CD1c-positive myeloid dendritic cell (primary cell): Measurements from ENCODE around the gene TBKBP1.

Experiments
- DNase-seq: peaks from one replicate; pipeline ENCODE4 v3.0.0-alpha.2; 2016; ENCODE audit errors: extremely low spot score

The TBKBP1 gene

GRCh38 chr17:47697906-47698711 is 4.1 kb downstream of the TBKBP1 start:
- no peak for DNase-seq

- peak; percentile 74 for DNase-seq
These were observed 5.0 kb downstream of the TBKBP1 start for GRCh38 chr17:47698749-47699535.

GRCh38 chr17:47699536-47699840 is 5.5 kb downstream of the TBKBP1 start:
- no peak for DNase-seq

- DNase-seq, result no peak
These were observed 6.8 kb downstream of the TBKBP1 start for GRCh38 chr17:47700471-47701449.

- no peak for DNase-seq
These were observed 7.6 kb downstream of the TBKBP1 start for GRCh38 chr17:47701608-47702007.

GRCh38 chr17:47702391-47702995 is 8.5 kb downstream of the TBKBP1 start:
- DNase-seq, result no peak

- DNase-seq, result peak; percentile 37
These were observed 9.2 kb downstream of the TBKBP1 start for GRCh38 chr17:47703191-47703591.

- DNase-seq, result no peak
These were observed 9.7 kb downstream of the TBKBP1 start for GRCh38 chr17:47703671-47704070.

GRCh38 chr17:47704116-47704515 is 10.2 kb downstream of the TBKBP1 start:
- DNase-seq, result peak; percentile 49

GRCh38 chr17:47704736-47705135 is 10.8 kb downstream of the TBKBP1 start:
- no peak for DNase-seq

- no peak for DNase-seq
These were observed 11.9 kb downstream of the TBKBP1 start for GRCh38 chr17:47705536-47706530.

GRCh38 chr17:47707056-47707804 is 13.3 kb downstream of the TBKBP1 start:
- no peak for DNase-seq

GRCh38 chr17:47707884-47708283 is 13.9 kb downstream of the TBKBP1 start:
- no peak for DNase-seq

- DNase-seq, result no peak
These were observed 14.4 kb downstream of the TBKBP1 start for GRCh38 chr17:47708312-47708863.

- DNase-seq, result no peak
These were observed 15.0 kb downstream of the TBKBP1 start for GRCh38 chr17:47708864-47709541.

- DNase-seq, result no peak
These were observed 15.6 kb downstream of the TBKBP1 start for GRCh38 chr17:47709594-47709993.

- no peak for DNase-seq
These were observed 17.6 kb downstream of the TBKBP1 start for GRCh38 chr17:47711366-47712099.
